GM18858 (cell line): ENCODE measurements around the gene APPL2.
"Not testable (repeated sequence)": the region's sequence is repeated elsewhere in the genome, so short reads cannot be mapped to it uniquely, and the experiment has no call there.

ENCODE experiments used
- ATAC-seq: cut with Tn5 transposase; IDR thresholded peaks from one replicate; pipeline ENCODE4 v1.9.1; 2021; ENCODE audit not compliant: unreplicated experiment

The APPL2 gene

DNA sequence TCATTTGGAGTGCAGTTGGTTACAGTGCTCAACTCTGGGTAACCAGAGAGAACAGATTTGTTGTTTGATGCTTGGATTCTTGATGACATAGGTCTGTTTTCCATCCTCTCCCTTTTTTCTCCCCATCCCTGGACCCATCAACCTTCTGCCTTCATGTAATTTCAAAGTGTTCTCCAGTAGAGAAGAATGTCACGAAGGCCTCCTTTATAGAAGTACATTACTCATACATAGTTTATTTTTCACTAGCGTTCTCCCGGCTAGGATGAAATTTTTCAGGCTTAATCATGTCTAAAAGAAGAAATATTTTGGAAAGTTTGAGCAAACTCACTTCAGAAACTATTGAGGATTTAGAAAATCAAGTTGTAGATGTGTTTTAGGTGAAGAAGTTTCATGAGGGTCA lies 20.9 kb upstream of the APPL2 start:
- no peak for ATAC-seq

GRCh38 chr12:105256431-105256830 lies 20.5 kb upstream of the APPL2 start:
- not testable (repeated sequence) for ATAC-seq

GRCh38 chr12:105256011-105256410 lies 20.0 kb upstream of the APPL2 start:
- no peak for ATAC-seq

- no peak for ATAC-seq
Measured at GRCh38 chr12:105253866-105254513, 18.0 kb upstream of the APPL2 start.

DNA sequence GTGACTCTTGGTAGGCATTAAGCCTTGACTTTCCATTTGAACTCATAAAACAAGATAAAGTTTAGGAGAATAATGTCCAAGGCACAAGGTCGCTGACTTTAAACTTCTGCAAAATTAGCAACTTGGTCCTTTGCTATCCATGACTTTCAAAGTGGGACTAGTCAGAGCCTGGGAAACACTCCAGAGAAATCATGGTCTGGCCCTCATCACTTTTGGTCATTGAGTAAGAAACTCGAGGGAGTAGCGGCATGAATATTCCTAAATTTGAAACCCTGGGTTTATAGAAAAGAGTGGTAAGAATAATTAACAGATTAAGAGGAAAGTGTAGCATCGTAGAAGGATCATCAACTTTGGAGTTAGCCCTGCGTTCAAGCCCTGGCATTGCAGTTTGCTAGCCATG lies 16.9 kb upstream of the APPL2 start:
- ATAC-seq: no peak

- not testable (repeated sequence) for ATAC-seq
Measured at GRCh38 chr12:105245776-105246427, 9.9 kb upstream of the APPL2 start.

- ATAC-seq: no peak
Measured at GRCh38 chr12:105245291-105245690, 9.3 kb upstream of the APPL2 start.

- no peak for ATAC-seq
Measured at GRCh38 chr12:105240228-105240627, 4.3 kb upstream of the APPL2 start.

DNA sequence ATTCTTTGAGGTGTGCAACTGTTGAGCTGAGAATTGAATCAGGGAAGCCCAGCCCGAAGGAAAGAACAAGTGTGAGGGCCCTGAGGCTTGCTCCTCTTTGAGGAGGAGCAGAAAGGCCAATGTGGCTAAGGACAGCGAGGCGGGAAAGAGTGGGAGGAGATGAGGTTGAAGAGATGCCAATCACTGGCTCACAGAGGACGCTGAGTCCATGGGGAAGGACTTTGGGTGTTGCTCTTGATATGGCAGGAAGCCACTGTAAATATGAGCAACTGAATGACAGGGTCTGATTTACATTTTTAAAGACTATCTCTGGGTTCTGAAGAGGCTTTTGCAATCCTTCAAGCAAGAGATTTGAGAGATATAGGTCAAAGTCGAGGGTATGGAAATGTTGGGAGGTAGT lies 3.3 kb upstream of the APPL2 start:
- no peak for ATAC-seq

DNA sequence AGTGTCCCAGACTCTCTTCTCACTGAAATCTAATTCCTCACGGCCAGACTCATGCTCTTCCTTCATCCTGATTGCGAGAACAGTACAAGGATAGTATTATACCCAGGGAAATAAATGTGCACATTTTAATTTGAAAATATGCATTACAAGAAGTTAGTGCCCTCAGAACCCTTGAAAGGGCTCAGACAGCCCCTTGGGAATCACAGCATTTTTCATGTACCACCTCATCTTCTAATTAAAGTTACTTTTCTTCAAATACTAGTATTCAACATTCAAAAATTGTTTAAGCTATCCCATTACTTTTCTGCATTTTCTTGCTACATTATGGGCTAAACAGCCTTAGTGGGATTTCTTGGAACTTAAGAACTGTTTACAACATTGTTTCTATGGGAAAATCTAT lies 1.7 kb upstream of the APPL2 start:
- no peak for ATAC-seq

- ATAC-seq: no peak
Measured at GRCh38 chr12:105235281-105235731, 668 bp downstream of the APPL2 start.

- no peak for ATAC-seq
Measured at GRCh38 chr12:105234197-105234596, 1.8 kb downstream of the APPL2 start.

GRCh38 chr12:105233041-105233905 lies 2.7 kb downstream of the APPL2 start:
- no peak for ATAC-seq

- ATAC-seq: no peak
Measured at GRCh38 chr12:105231396-105231795, 4.6 kb downstream of the APPL2 start.

GRCh38 chr12:105229371-105229770 lies 6.6 kb downstream of the APPL2 start:
- ATAC-seq: no peak

DNA sequence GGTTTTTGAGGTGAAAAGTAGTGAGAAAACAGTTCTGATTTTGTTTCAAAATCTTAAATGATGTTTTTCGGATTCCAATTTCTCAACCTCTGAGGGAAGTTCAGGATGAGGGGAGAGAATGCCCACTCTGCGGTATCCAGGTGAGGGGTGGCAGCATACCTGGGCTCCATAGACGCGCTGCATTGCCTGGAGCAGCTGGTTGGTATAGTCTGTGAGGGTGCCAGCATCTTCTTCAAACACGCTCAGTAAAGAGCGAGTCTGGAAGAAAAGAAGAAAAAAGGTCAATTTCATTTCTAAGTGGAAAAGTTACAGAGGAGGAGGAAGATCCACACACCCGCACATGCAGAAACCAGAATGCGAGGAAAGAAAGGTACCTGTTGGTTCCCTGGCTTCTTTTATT lies 7.0 kb downstream of the APPL2 start:
- ATAC-seq: no peak

DNA sequence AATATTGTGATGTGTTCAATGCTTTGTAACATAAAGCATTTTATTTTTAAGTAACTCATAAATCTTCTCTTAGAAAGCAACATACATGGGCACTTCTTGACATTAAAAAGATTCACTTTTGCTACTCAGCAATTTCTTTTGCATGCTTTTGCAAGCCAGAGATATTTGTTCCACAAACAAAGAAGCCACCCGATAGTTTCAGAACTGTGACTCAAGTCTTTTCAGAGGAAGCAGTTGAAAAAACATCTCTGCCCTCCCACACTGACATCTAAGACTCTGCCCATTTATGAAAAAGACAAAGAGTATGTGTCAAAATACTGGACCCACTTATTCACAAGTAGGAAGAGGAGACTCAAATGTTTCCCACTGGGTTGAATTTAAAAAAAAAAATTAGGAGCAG lies 7.5 kb downstream of the APPL2 start:
- ATAC-seq: no peak

DNA sequence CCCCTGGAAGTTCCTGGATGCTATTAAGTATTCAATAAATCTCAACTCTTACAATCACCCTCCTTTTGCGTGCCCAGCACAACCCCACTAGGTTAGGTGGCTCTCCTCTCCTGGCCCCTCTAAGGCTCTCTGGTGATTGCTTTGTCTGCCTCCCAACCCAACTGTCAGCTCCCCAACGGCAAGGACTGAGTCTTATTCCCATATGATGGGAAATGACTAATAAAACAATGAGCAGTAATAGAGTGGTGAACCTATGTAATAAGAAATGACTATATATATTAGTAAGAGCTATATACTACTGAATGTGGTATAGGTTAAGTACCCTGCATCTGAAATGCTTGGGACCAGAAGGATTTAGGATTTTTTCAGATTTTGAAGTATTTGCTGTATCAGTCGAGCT lies 8.1 kb downstream of the APPL2 start:
- ATAC-seq: no peak

DNA sequence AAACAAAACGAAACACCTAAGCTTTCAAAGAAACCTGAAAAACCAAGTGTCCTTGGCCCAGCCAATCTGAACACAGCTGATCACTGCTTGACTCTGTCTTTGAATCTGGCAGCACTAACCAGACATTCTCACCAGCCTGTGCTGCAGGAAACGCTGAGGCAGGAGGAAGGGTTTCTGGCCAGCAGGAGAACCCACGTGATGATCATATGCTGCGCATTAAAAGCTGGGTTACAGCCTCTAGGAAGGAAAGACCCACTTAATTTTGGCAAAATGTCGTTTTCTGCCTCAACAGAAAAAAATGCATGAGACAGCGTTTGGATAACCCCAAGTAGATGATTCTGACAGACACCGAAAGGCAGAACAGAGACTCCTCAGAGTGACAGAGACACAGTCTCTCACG lies 9.8 kb downstream of the APPL2 start:
- no peak for ATAC-seq

GRCh38 chr12:105225505-105226015 lies 10.4 kb downstream of the APPL2 start:
- ATAC-seq: no peak

DNA sequence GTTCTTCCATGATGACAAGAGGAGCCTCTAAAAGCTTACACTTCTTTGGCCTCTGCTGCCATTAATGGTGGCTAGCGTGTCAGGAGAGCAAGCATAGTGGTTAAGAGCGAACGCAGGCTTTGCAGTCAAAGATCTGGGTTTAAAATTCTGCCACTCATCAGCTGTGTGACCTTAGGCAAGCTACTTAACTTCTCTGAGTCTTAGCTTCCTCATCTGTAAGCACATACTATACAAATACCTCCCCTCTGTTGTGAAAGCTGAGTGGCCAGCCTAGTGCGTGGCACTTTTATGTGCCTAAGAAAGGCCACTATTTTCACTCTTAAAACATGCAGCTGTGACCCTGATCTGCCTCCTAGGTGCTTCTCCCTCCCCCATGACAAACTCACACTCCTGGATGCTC lies 11.6 kb downstream of the APPL2 start:
- no peak for ATAC-seq

DNA sequence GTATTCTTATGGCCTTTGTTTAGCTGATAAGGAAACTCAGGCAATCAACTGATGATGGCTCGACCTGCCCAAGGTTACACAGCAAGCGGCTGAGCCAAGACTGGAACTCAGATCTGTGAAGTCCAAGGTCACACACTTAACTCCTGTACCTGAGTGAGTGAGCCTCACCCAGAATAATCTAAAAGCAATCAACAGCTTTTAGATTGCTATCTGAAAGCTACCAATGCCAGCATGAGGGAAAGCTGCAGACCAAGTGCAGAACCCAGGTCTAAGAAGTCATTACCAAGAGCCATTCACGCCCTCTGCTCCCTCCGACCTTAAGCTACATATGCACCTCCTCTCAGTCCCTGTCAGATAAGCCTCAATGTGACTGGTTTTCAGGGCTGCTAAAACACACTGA lies 12.1 kb downstream of the APPL2 start:
- ATAC-seq: no peak
